Neural crest cell (in vitro differentiated cells): ENCODE data around the gene PLAAT4. TPM values are rescaled to one million over a fixed set of nuclear protein-coding genes. Genes with fewer than 3 reads are reported as not detected.
A peak's percentile ranks its signal among the peaks of the same experiment; 100 is the strongest.
"Not testable (repeated sequence)": the region's sequence is repeated elsewhere in the genome, so short reads cannot be mapped to it uniquely, and the experiment has no call there.

Experiments used
- DNase-seq: peaks from one replicate; pipeline ENCODE4 v3.0.0; 2021; ENCODE audit warnings: low read depth, mixed read lengths, low spot score
- H3K27ac Mint-ChIP-seq: one replicate; pipeline ENCODE4 v1.8.0; 2021; ENCODE audit warnings: mild to moderate bottlenecking, mixed read lengths; ENCODE audit not compliant: unreplicated experiment
- H3K27me3 Mint-ChIP-seq: 2 replicates; pipeline ENCODE4 v1.8.0; 2021; ENCODE audit warnings: low read depth, mild to moderate bottlenecking, mixed read lengths
- H3K36me3 Mint-ChIP-seq: 2 replicates; pipeline ENCODE4 v1.8.0; 2021; ENCODE audit warnings: low read depth, mild to moderate bottlenecking, mixed read lengths
- H3K4me1 Mint-ChIP-seq: 2 replicates; pipeline ENCODE4 v1.8.0; 2021; ENCODE audit warnings: mixed read lengths
- H3K4me3 Mint-ChIP-seq: one replicate; pipeline ENCODE4 v1.8.0; 2021; ENCODE audit warnings: mild to moderate bottlenecking, mixed read lengths
- H3K9me3 Mint-ChIP-seq: 2 replicates; pipeline ENCODE4 v1.8.0; 2021; ENCODE audit warnings: mixed read lengths
- CTCF ChIP-seq: fragments of 200-600 bp; sonication (generic); conservative IDR thresholded peaks from 2 replicates; pipeline ENCODE4 v1.5.0; 2021; ENCODE audit warnings: antibody characterized with exemption, mild to moderate bottlenecking
- total RNA-seq: library from RNA; stranded (reverse); gene quantifications from 2 replicates; pipeline ENCODE4 v1.2.1, GENCODE V29; 2021

Gene PLAAT4
- total RNA-seq, 1 donor from 2014 or later = not detected

- H3K4me1 Mint-ChIP-seq = peaks cover 22% of the 10 kb centered on the region
- TF ChIP-seq CTCF = no peak
- DNase-seq = no peak
- H3K36me3 Mint-ChIP-seq = no peaks in the 10 kb centered on the region
- no peak overlapping the region for H3K4me3 Mint-ChIP-seq
- H3K9me3 Mint-ChIP-seq = no peaks in the 10 kb centered on the region
- no peak overlapping the region for H3K27ac Mint-ChIP-seq
- no peaks in the 10 kb centered on the region for H3K27me3 Mint-ChIP-seq
These were observed 35.5 kb downstream of the PLAAT4 start for GRCh38 chr11:63572026-63572688.

- peak overlapping the region; percentile 4 for H3K4me3 Mint-ChIP-seq
- peaks cover 18% of the 10 kb centered on the region for H3K4me1 Mint-ChIP-seq
- H3K36me3 Mint-ChIP-seq = peaks cover 3% of the 10 kb centered on the region
- no peak for TF ChIP-seq CTCF
- H3K27me3 Mint-ChIP-seq = no peaks in the 10 kb centered on the region
- H3K27ac Mint-ChIP-seq = peak overlapping the region; percentile 83
- H3K9me3 Mint-ChIP-seq = no peaks in the 10 kb centered on the region
- DNase-seq = no peak
These were observed 37.6 kb downstream of the PLAAT4 start for GRCh38 chr11:63573881-63574855.

GRCh38 chr11:63574856-63575602 is 38.4 kb downstream of the PLAAT4 start:
- Mint-ChIP-seq H3K36me3 (peaks cover 3% of the 10 kb centered on the region), H3K9me3 (no peaks in the 10 kb centered on the region), H3K4me3 (peak overlapping the region; percentile 4), H3K4me1 (peaks cover 18% of the 10 kb centered on the region), H3K27me3 (no peaks in the 10 kb centered on the region), H3K27ac (peak overlapping the region; percentile 83)
- no peak for DNase-seq
- no peak for TF ChIP-seq CTCF

- not testable (repeated sequence) for DNase-seq, H3K27me3 Mint-ChIP-seq, H3K27ac Mint-ChIP-seq, H3K4me3 Mint-ChIP-seq
- H3K4me1 Mint-ChIP-seq = peaks cover 35% of the 10 kb centered on the region
- peaks cover 27% of the 10 kb centered on the region for H3K36me3 Mint-ChIP-seq
- peaks cover 18% of the 10 kb centered on the region for H3K9me3 Mint-ChIP-seq
These were observed 42.3 kb downstream of the PLAAT4 start for GRCh38 chr11:63578882-63579281.

GRCh38 chr11:63581224-63581623 is 44.6 kb downstream of the PLAAT4 start:
- not testable (repeated sequence) for H3K27me3 Mint-ChIP-seq, H3K4me3 Mint-ChIP-seq, H3K27ac Mint-ChIP-seq, DNase-seq
- H3K36me3 Mint-ChIP-seq = peaks cover 27% of the 10 kb centered on the region
- H3K4me1 Mint-ChIP-seq = peaks cover 18% of the 10 kb centered on the region
- H3K9me3 Mint-ChIP-seq = peaks cover 18% of the 10 kb centered on the region

GRCh38 chr11:63583357-63583677 is 46.7 kb downstream of the PLAAT4 start:
- DNase-seq = no peak
- Mint-ChIP-seq H3K27me3 (no peaks in the 10 kb centered on the region), H3K27ac (peak overlapping the region; percentile 93), H3K9me3 (peaks cover 18% of the 10 kb centered on the region), H3K36me3 (peaks cover 27% of the 10 kb centered on the region), H3K4me3 (no peak overlapping the region), H3K4me1 (peaks cover 18% of the 10 kb centered on the region)
- TF ChIP-seq CTCF = no peak
